ENCODE data around the gene REXO1.

- TF ChIP-seq CTCF (IDR thresholded peaks at IDR 0.05), result no peak
- TF ChIP-seq REST (IDR thresholded peaks at IDR 0.05; ENCODE audit: insufficient read depth in 1 of 2, low read depth in 2 of 2, low read length in 1 of 2), result no peak
- no peak for TF ChIP-seq TCF7L2 (IDR thresholded peaks at IDR 0.05; ENCODE audit: low read depth, low read length)
These were observed 25.5 kb upstream of the REXO1 start for GRCh38 chr19:1873524-1874473.

Data from Panc1 (cell line).